ENCODE data around the gene LAMA1.

Gene LAMA1

DNA sequence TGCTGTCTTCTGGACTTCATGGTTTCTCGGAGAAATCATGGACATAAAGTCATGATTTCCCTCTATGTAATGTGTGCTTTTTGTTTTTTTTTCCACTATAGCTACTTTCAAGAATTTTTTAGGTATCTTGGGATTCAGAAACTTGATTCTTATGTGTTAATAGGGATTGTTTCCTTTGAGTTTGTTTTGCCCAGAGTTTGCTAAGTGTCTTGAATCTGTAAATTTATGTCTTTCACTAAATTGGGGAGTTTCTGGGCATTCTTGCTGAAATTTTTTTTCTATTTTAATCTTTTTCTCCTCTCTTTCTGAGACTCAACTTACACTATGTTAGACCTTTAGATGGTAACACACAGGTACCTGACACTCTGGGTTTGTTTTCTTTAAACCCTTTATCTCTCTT lies 182.7 kb downstream of the LAMA1 start:
- H3K4me1 ChIP-seq (ENCODE audit: insufficient read depth, low read length, poor library complexity, severe bottlenecking): no peaks in the 10 kb centered on the region
- no peaks in the 10 kb centered on the region for H3K79me2 ChIP-seq (ENCODE audit: insufficient read depth, low read length)
- no peaks in the 10 kb centered on the region for H3K9me2 ChIP-seq (replicated peaks; ENCODE audit: low read depth, low read length)
- H3K36me3 ChIP-seq (ENCODE audit: insufficient read depth, low read length): no peaks in the 10 kb centered on the region
- H3K4me3 ChIP-seq (ENCODE audit: low read length, poor library complexity, severe bottlenecking): no peak overlapping the region
- TF ChIP-seq CTCF (conservative IDR thresholded peaks at IDR 0.05; ENCODE audit: low read length): no peak
- no peak for TF ChIP-seq EZH2phosphoT487 (IDR thresholded peaks at IDR 0.05; ENCODE audit: borderline replicate concordance)
- H3F3A ChIP-seq (ENCODE audit: low read depth): no peaks in the 10 kb centered on the region
- no peaks in the 10 kb centered on the region for H3K27me3 ChIP-seq (ENCODE audit: insufficient read depth, low read length, poor library complexity, severe bottlenecking)
- no peak overlapping the region for H2AFZ ChIP-seq (ENCODE audit: low read length)
- no peaks in the 10 kb centered on the region for H3K9me3 ChIP-seq (ENCODE audit: insufficient read depth, low read depth, low read length)
- no peak overlapping the region for H3K4me2 ChIP-seq (ENCODE audit: low read depth, low read length, poor library complexity, severe bottlenecking)
- H3K9ac ChIP-seq (ENCODE audit: low read depth, low read length, poor library complexity, severe bottlenecking): no peak overlapping the region
- H4K20me1 ChIP-seq (ENCODE audit: insufficient read depth, low read length, poor library complexity, severe bottlenecking): no peaks in the 10 kb centered on the region

DNA sequence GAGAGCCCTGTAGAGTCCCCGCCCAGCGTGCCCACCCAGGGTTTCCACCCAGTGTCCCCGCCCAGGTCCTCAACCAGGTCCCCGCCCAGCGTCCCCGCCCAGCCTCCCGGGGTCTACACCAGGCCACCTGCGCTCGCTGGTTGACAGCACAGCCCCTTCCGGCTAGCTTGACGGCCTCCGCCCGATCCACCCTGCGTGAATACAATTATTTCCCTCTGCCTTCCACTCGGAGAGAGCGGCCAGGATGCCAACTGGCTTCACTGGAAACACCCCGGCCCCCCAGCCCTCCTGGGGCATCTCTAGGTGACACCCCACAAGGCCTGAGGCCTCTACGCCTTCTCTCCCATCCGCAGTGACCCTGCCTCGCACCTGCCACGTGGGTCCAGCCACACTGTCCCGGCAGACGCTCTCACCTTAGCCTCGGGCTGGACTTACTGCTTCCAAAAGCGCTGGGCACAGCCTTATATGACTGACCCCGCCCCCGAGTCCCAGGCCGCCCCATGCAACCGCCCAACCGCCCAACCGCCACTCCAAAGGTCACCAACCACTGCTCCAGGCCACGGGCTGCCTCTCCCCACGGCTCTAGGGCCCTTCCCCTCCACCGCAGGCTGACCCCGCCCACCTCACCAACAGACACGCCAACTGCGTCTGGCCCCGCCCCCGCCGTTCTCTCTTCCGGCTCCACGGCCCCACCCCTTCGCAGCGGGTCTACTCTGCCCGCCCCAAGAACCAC lies 188.1 kb downstream of the LAMA1 start:
- no peak overlapping the region for H3K4me2 ChIP-seq (ENCODE audit: low read depth, low read length, poor library complexity, severe bottlenecking)
- H2AFZ ChIP-seq (ENCODE audit: low read length): no peak overlapping the region

DNA sequence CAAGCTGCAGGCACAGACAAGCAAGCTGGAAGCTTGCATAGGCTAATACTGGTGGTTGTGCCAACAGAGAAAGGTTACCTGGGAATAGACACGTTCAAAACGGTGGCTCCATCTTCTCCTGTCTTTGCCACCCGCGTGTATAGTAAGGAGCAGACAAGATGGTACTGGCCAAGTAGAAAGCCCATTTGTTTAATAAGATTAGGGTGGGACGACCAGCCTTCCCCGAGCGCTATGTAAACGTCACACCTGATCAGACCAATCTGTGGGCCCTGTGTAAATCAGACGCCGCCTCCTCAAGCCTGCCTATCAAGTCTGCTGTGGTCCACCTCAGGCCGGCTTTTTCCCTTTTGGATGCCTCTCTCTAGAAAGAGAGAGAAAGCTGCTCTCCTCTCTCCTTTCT lies 189.2 kb downstream of the LAMA1 start:
- H3K27me3 ChIP-seq (ENCODE audit: insufficient read depth, low read length, poor library complexity, severe bottlenecking): no peaks in the 10 kb centered on the region
- H3K4me2 ChIP-seq (ENCODE audit: low read depth, low read length, poor library complexity, severe bottlenecking): no peak overlapping the region
- TF ChIP-seq CTCF (conservative IDR thresholded peaks at IDR 0.05; ENCODE audit: low read length) (no peak), EZH2phosphoT487 (IDR thresholded peaks at IDR 0.05; ENCODE audit: borderline replicate concordance) (no peak)
- H3K9me3 ChIP-seq (ENCODE audit: insufficient read depth, low read depth, low read length): no peaks in the 10 kb centered on the region
- no peaks in the 10 kb centered on the region for H3K79me2 ChIP-seq (ENCODE audit: insufficient read depth, low read length)
- no peaks in the 10 kb centered on the region for H3F3A ChIP-seq (ENCODE audit: low read depth)
- no peak overlapping the region for H3K9ac ChIP-seq (ENCODE audit: low read depth, low read length, poor library complexity, severe bottlenecking)
- H4K20me1 ChIP-seq (ENCODE audit: insufficient read depth, low read length, poor library complexity, severe bottlenecking): no peaks in the 10 kb centered on the region
- no peak overlapping the region for H2AFZ ChIP-seq (ENCODE audit: low read length)
- H3K36me3 ChIP-seq (ENCODE audit: insufficient read depth, low read length): no peaks in the 10 kb centered on the region
- no peak overlapping the region for H3K4me3 ChIP-seq (ENCODE audit: low read length, poor library complexity, severe bottlenecking)
- no peaks in the 10 kb centered on the region for H3K4me1 ChIP-seq (ENCODE audit: insufficient read depth, low read length, poor library complexity, severe bottlenecking)
- H3K9me2 ChIP-seq (replicated peaks; ENCODE audit: low read depth, low read length): no peaks in the 10 kb centered on the region

More for the DNA sequence above, 188.1 kb downstream of the LAMA1 start:
- no peaks in the 10 kb centered on the region for H3K4me1 ChIP-seq (ENCODE audit: insufficient read depth, low read length, poor library complexity, severe bottlenecking)
- no peaks in the 10 kb centered on the region for H3K9me2 ChIP-seq (replicated peaks; ENCODE audit: low read depth, low read length)
- no peaks in the 10 kb centered on the region for H3K27me3 ChIP-seq (ENCODE audit: insufficient read depth, low read length, poor library complexity, severe bottlenecking)
- H3K9me3 ChIP-seq (ENCODE audit: insufficient read depth, low read depth, low read length): no peaks in the 10 kb centered on the region
- no peak overlapping the region for H3K4me3 ChIP-seq (ENCODE audit: low read length, poor library complexity, severe bottlenecking)
- no peaks in the 10 kb centered on the region for H3K79me2 ChIP-seq (ENCODE audit: insufficient read depth, low read length)
- no peaks in the 10 kb centered on the region for H3K36me3 ChIP-seq (ENCODE audit: insufficient read depth, low read length)
- TF ChIP-seq EZH2phosphoT487 (IDR thresholded peaks at IDR 0.05; ENCODE audit: borderline replicate concordance): no peak
- TF ChIP-seq CTCF (conservative IDR thresholded peaks at IDR 0.05; ENCODE audit: low read length): no peak
- H3F3A ChIP-seq (ENCODE audit: low read depth): no peaks in the 10 kb centered on the region
- no peak overlapping the region for H3K9ac ChIP-seq (ENCODE audit: low read depth, low read length, poor library complexity, severe bottlenecking)
- no peaks in the 10 kb centered on the region for H4K20me1 ChIP-seq (ENCODE audit: insufficient read depth, low read length, poor library complexity, severe bottlenecking)

All from Loucy (cell line).